ENCODE data around the gene LDB3. TPM values are rescaled to one million over a fixed set of nuclear protein-coding genes. Genes with fewer than 3 reads are reported as not detected.

LDB3 gene
- total RNA-seq, 1 experiment from 2014 or later = 0.20 TPM

DNA sequence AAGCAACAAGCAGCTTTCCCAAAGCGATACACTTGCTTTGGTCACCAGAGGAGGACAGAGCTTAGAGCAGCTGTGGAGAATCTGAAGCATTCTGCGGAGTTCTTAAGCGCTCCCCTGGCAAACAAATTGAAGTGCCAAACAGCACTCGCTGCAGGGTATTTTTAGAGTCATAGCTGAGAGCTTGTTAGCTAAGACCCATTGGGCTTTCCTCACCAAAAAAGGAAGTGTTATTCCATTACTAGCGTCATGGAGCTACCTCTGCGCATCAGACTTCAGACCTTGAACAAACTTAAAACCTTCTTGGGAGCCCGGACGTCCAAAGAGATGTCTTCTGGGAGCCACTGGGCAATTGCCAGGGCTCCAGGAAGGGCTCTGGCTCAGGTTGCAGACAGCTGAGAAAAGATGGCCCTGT, 65.0 kb downstream of the LDB3 start:
- RAD21 ChIA-PET (ENCODE audit: low non-redundant PET in 1 of 2, low total read pairs in 2 of 2, uncharacterized antibody in 2 of 2, unreplicated experiment in 2 of 2) = no interaction called here
- Histone ChIP-seq H3K27ac (ENCODE audit: low read depth, low read length) (no peak overlapping the region), H3K27me3 (ENCODE audit: insufficient read depth, low read length) (no peaks in the 10 kb centered on the region), H3K9ac (ENCODE audit: low read length) (no peak overlapping the region), H4K20me1 (ENCODE audit: insufficient read depth) (no peaks in the 10 kb centered on the region), H3K4me1 (ENCODE audit: control insufficient read depth in 1 of 2, insufficient read depth in 2 of 2, low read length in 2 of 2) (no peaks in the 10 kb centered on the region), H2AFZ (ENCODE audit: low read depth, low read length, poor library complexity, severe bottlenecking) (no peak overlapping the region), H3K9me3 (ENCODE audit: control insufficient read depth in 1 of 2, insufficient read depth in 1 of 2, low read depth in 1 of 2, low read length in 2 of 2) (no peaks in the 10 kb centered on the region), H3K4me3 (replicated peaks in 1 of 2; ENCODE audit: low read depth in 1 of 2, low read length in 2 of 2) (no peak overlapping the region), H3K36me3 (ENCODE audit: control insufficient read depth in 1 of 2, insufficient read depth in 2 of 2, low read length in 2 of 2) (no peaks in the 10 kb centered on the region), H3K4me2 (ENCODE audit: low read length) (no peak overlapping the region), H3K79me2 (ENCODE audit: insufficient read depth, low read length) (no peaks in the 10 kb centered on the region), H3K9me2 (ENCODE audit: insufficient read depth) (no peaks in the 10 kb centered on the region)
- DNase-seq (ENCODE audit: low read depth, low spot score) (no peak), ATAC-seq (no peak)
- POLR2A ChIA-PET = no interaction called here
- CTCF ChIA-PET = no interaction called here
- BruUV-seq (replicated peaks) = no TSS peak
- intact Hi-C loops (cut with micrococcal nuclease) = no loop called here
- no peak for TF ChIP-seq SRF (IDR thresholded peaks at IDR 0.05; ENCODE audit: low read depth)
- TF ChIP-seq ZNF274 (IDR thresholded peaks at IDR 0.05; ENCODE audit: low read depth, low read length) = no peak
- TF ChIP-seq SP1 (IDR thresholded peaks at IDR 0.05; ENCODE audit: low read depth) = no peak
- TF ChIP-seq, protein P1, sequence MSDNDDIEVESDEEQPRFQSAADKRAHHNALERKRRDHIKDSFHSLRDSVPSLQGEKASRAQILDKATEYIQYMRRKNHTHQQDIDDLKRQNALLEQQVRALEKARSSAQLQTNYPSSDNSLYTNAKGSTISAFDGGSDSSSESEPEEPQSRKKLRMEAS (IDR thresholded peaks at IDR 0.05) = no peak
- TF ChIP-seq, protein P2, sequence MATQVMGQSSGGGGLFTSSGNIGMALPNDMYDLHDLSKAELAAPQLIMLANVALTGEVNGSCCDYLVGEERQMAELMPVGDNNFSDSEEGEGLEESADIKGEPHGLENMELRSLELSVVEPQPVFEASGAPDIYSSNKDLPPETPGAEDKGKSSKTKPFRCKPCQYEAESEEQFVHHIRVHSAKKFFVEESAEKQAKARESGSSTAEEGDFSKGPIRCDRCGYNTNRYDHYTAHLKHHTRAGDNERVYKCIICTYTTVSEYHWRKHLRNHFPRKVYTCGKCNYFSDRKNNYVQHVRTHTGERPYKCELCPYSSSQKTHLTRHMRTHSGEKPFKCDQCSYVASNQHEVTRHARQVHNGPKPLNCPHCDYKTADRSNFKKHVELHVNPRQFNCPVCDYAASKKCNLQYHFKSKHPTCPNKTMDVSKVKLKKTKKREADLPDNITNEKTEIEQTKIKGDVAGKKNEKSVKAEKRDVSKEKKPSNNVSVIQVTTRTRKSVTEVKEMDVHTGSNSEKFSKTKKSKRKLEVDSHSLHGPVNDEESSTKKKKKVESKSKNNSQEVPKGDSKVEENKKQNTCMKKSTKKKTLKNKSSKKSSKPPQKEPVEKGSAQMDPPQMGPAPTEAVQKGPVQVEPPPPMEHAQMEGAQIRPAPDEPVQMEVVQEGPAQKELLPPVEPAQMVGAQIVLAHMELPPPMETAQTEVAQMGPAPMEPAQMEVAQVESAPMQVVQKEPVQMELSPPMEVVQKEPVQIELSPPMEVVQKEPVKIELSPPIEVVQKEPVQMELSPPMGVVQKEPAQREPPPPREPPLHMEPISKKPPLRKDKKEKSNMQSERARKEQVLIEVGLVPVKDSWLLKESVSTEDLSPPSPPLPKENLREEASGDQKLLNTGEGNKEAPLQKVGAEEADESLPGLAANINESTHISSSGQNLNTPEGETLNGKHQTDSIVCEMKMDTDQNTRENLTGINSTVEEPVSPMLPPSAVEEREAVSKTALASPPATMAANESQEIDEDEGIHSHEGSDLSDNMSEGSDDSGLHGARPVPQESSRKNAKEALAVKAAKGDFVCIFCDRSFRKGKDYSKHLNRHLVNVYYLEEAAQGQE (IDR thresholded peaks at IDR 0.05; ENCODE audit: low read depth) = no peak

Data from HCT116 (cell line).